ENCODE results near the gene RNF141. TPM values are rescaled to one million over a fixed set of nuclear protein-coding genes. Genes with fewer than 3 reads are reported as not detected.

Gene RNF141
- total RNA-seq, 1 experiment from 2014 or later = 31.7 TPM

GRCh38 chr11:10534316-10534715 lies 6.7 kb downstream of the RNF141 start:
- DNase-seq (ENCODE audit: low read depth, low spot score) = no peak
- in situ Hi-C loops (cut with HindIII; ENCODE audit: low pct_unique_long_range_greater_than_20kb, low sequenced_read_pairs) = no loop called here

DNA sequence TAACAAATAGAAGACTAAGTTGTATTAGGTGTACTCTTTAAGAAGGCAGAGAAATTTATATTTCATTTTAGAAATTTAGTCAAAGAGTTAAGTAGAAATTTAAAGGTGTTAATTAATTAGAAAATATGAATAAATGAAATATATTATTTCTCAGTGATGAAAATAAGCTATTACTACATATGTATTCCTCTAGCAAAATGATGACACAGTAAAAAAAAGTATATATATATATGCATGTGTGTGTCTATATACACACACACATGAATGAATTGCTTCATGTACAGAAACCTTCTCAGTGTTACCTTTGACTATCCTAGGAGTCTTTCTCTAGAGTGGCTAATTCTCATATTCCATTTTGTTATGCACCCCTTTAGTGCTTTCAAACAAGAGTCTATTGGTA lies 7.7 kb downstream of the RNF141 start:
- in situ Hi-C loops (cut with HindIII; ENCODE audit: low pct_unique_long_range_greater_than_20kb, low sequenced_read_pairs) = no loop called here
- no peak for DNase-seq (ENCODE audit: low read depth, low spot score)

GRCh38 chr11:10532526-10532925 lies 8.5 kb downstream of the RNF141 start:
- in situ Hi-C loops (cut with HindIII; ENCODE audit: low pct_unique_long_range_greater_than_20kb, low sequenced_read_pairs) = no loop called here
- DNase-seq (ENCODE audit: low read depth, low spot score) = no peak

DNA sequence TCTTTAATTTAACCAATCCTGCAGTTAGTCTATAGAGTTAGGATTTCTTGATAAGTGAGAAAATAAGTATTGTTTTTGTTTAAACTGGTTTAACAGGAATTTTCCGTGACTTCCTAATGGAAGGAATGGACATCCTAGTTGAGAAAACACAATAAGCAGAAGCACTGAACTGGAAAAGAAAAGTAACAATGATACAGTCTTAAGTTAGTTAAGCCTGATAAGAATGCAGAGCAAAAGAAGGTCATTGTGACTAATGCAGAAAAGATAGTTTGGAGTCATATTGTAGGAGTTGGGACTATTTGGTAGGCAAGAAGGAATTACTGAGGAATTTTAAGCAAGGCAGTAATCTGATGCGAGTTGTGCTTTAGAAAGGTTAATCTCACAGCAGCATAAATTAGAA lies 11.7 kb downstream of the RNF141 start:
- in situ Hi-C loops (cut with HindIII; ENCODE audit: low pct_unique_long_range_greater_than_20kb, low sequenced_read_pairs) = no loop called here
- DNase-seq (ENCODE audit: low read depth, low spot score) = no peak

GRCh38 chr11:10528121-10528520 lies 12.9 kb downstream of the RNF141 start:
- in situ Hi-C loops (cut with HindIII; ENCODE audit: low pct_unique_long_range_greater_than_20kb, low sequenced_read_pairs) = no loop called here
- no peak for DNase-seq (ENCODE audit: low read depth, low spot score)

DNA sequence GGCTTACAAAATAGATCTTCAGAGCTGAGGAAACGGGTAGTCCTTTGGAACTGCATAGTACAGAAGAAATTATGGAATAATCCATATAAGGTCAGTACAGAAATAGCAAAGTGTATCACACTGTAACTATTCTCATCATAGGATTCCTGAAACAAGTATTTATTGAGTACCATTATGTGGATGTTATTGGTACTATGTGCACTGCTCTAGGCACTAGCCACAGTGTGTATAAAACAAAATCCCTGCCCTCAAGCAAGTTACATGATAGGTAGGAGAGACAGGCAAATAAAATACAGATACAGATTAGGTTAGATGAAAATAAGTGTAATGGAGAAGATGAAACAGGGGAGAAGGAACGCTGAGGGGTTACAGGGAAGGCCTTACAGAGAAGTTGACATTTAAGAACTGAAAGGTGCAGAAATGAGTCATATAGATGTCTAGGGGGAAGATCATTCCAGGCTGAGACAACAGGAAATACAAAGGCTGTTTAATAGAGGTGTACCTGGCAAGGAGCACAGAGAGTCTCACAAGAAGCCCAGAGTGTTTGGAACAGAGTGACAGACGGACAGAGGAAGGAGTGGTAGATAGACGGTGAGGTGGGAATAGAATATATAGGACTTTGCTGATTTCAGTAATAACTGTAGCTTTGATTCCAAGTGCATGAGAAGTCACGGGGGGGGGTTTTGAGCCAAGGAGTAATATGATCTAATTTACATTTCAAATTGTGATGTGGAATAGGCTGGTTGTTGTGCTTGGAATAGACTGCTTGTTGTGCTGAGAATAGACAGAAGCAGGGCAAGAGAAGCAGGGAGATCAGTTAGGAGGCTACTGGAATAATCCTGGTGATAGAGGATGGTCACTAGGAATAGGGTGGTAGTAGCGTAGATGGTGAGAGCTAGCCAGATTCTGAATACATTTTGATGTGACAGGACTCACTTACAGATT lies 13.7 kb downstream of the RNF141 start:
- DNase-seq (ENCODE audit: low read depth, low spot score) = no peak
- in situ Hi-C loops (cut with HindIII; ENCODE audit: low pct_unique_long_range_greater_than_20kb, low sequenced_read_pairs) = no loop called here

GRCh38 chr11:10524471-10524870 lies 16.5 kb downstream of the RNF141 start:
- no peak for DNase-seq (ENCODE audit: low read depth, low spot score)

DNA sequence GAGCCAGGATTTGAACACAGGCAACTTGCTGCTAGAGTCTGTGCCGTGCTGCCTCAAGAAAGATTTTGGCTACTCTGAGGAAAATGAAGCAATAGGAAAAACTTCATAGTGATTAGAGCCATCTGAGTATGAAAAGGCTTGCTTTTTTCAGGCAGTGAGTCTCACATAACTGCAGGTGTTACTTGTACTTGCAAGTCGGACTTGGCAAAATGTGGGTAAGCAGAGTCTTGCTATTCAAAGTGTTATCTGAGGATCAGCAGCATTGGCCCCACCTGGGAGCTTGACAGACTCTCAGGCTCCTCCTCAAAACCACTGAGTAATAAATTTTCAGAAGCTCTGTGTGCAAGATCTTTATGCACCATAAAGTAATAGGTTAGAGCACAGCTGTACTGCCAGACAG lies 18.1 kb downstream of the RNF141 start:
- no peak for DNase-seq (ENCODE audit: low read depth, low spot score)
- in situ Hi-C loops (cut with HindIII; ENCODE audit: low pct_unique_long_range_greater_than_20kb, low sequenced_read_pairs) = no loop called here

More at GRCh38 chr11:10524471-10524870, 16.5 kb downstream of the RNF141 start:
- in situ Hi-C loops (cut with HindIII; ENCODE audit: low pct_unique_long_range_greater_than_20kb, low sequenced_read_pairs) = no loop called here

DNA sequence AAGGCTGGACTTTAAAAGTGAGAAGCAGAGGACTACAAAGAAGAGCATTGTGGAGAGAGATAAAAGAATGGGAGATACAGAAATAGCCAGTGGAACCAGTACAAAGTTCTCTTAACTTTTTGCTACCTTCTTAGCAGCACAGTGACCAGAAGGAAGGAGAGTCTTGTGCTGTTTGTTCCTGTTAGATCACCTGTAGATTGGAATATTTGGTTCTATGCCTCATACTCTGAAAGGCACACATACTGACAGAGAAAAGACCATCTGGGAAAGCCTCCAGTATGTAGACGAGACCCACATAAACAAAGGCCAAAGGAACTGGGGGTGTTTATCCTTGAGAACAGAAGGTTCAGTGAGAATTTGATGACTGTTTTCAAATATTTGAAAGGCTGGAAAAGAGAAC lies 18.7 kb downstream of the RNF141 start:
- in situ Hi-C loops (cut with HindIII; ENCODE audit: low pct_unique_long_range_greater_than_20kb, low sequenced_read_pairs) = no loop called here
- no peak for DNase-seq (ENCODE audit: low read depth, low spot score)

- no peak for DNase-seq (ENCODE audit: low read depth, low spot score)
- in situ Hi-C loops (cut with HindIII; ENCODE audit: low pct_unique_long_range_greater_than_20kb, low sequenced_read_pairs) = no loop called here
Measured at GRCh38 chr11:10520562-10520961, 20.4 kb downstream of the RNF141 start.

DNA sequence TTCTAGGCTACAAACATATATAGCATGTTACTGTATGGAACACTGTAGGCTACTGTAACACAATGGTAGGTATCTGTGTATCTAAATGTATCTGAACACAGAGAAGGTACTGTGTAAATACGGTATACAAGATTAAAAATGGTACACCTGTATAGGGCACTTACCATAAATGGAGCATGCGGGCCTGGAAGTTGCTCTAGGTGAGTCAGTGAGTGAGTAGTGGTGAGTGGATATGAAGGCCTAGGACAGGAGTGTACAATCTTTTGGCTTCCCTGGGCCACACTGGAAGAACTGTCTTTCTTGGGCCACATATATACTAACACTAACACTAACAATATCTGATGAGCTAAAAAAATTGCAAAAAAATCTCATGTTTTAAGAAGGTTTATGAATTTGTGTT lies 21.4 kb downstream of the RNF141 start:
- DNase-seq (ENCODE audit: low read depth, low spot score) = no peak
- in situ Hi-C loops (cut with HindIII; ENCODE audit: low pct_unique_long_range_greater_than_20kb, low sequenced_read_pairs) = no loop called here

DNA sequence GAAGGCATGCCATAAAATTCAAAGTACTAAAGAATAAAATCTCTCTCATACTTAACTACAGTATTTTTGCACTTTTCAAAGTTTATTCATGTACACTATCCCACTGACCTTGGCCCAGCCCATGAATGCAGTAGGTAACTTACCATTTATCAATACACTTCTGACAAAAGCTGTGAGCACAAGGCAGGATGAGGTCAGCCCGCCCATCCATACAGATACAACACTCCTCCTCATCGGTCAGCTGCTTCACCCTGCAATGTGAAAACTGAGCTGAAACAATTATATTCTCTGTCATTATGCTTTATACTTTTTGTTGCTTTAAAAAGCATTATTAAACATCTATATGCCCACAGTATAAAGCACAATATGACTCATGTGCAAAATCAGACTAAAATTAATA lies 22.1 kb downstream of the RNF141 start:
- DNase-seq (ENCODE audit: low read depth, low spot score) = no peak
- in situ Hi-C loops (cut with HindIII; ENCODE audit: low pct_unique_long_range_greater_than_20kb, low sequenced_read_pairs) = no loop called here

DNA sequence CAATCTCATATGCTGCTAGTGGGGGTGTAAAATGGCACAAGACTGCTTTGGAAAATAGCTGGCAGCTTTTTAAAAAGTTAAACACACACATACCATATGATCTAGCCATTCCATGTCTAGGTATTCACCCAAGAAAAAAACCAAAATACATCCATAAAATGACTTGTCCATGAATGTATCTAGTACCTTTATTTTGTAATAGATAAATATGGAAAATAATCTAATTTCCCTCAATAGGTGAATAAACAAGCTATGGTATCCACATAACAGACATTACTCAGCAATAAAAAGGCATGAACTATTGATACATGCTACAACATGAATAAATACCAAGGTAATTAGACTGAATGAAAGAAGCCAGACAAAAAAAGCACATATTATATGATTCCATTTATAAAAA lies 22.9 kb downstream of the RNF141 start:
- DNase-seq (ENCODE audit: low read depth, low spot score) = no peak
- in situ Hi-C loops (cut with HindIII; ENCODE audit: low pct_unique_long_range_greater_than_20kb, low sequenced_read_pairs) = no loop called here

DNA sequence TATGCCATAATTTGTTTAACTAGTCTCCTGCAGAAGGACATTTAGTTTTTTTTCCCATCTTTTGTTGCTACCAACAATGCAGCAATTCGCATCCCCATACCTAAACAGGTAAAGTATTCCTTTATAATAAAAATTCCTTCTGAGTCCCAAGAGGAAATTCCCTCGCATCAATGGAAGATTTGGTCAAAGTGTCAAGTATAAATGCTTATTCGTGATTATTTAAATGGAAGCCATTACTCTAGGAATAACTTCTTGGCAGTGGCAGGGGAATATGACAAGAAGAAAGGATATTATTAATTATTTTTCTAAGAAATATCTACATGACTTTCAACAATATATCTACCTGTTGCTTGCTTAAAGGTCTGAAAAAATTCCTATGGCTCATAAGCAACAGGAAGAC lies 25.6 kb downstream of the RNF141 start:
- no peak for DNase-seq (ENCODE audit: low read depth, low spot score)
- in situ Hi-C loops (cut with HindIII; ENCODE audit: low pct_unique_long_range_greater_than_20kb, low sequenced_read_pairs) = no loop called here

- in situ Hi-C loops (cut with HindIII; ENCODE audit: low pct_unique_long_range_greater_than_20kb, low sequenced_read_pairs) = no loop called here
Measured at GRCh38 chr11:10514709-10515108, 26.3 kb downstream of the RNF141 start.

DNA sequence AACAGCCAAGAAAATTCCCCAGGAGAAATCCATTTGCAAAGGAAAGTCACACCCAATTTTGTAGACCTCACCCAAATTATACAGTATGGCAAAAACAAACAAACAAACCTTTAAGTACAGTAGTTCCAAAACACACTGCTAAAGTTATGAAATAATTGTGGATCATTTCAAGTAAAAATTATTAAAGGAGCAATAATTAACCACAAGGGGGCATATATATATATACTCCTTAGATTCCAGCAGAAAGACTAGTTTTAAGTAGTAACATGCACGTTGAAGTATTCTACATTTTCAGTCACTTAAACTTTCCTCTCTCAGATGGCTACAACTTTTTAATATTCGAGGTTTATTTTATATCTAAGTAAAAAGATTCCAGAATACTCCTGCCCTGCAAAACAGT lies 26.8 kb downstream of the RNF141 start:
- in situ Hi-C loops (cut with HindIII; ENCODE audit: low pct_unique_long_range_greater_than_20kb, low sequenced_read_pairs) = no loop called here
- DNase-seq (ENCODE audit: low read depth, low spot score) = peak; percentile 18

More at GRCh38 chr11:10514709-10515108, 26.3 kb downstream of the RNF141 start:
- DNase-seq (ENCODE audit: low read depth, low spot score) = no peak

DNA sequence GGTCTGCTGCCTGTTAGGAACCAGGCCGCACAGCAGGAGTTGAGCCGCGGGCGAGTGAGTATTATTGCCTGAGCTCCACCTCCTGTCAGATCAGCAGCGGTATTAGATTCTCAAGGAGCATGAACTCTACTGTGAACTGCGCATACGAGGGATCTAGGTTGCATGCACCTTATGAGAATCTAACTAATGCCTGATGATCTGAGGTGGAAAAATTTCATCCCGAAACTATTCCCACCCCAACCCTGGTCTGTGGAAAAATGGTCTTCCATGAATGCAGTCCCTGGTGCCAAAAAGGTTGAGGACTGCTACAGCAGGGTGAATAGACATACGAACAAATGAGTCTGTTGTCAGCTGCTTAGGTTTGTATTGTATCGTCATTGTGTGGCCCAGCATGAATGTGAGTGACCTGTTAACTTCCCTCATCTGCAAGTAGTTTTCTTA lies 29.8 kb downstream of the RNF141 start:
- DNase-seq (ENCODE audit: low read depth, low spot score) = no peak
- in situ Hi-C loops (cut with HindIII; ENCODE audit: low pct_unique_long_range_greater_than_20kb, low sequenced_read_pairs) = no loop called here

GRCh38 chr11:10506008-10506370 lies 35.0 kb downstream of the RNF141 start:
- no peak for DNase-seq (ENCODE audit: low read depth, low spot score)
- in situ Hi-C loops (cut with HindIII; ENCODE audit: low pct_unique_long_range_greater_than_20kb, low sequenced_read_pairs) = no loop called here

DNA sequence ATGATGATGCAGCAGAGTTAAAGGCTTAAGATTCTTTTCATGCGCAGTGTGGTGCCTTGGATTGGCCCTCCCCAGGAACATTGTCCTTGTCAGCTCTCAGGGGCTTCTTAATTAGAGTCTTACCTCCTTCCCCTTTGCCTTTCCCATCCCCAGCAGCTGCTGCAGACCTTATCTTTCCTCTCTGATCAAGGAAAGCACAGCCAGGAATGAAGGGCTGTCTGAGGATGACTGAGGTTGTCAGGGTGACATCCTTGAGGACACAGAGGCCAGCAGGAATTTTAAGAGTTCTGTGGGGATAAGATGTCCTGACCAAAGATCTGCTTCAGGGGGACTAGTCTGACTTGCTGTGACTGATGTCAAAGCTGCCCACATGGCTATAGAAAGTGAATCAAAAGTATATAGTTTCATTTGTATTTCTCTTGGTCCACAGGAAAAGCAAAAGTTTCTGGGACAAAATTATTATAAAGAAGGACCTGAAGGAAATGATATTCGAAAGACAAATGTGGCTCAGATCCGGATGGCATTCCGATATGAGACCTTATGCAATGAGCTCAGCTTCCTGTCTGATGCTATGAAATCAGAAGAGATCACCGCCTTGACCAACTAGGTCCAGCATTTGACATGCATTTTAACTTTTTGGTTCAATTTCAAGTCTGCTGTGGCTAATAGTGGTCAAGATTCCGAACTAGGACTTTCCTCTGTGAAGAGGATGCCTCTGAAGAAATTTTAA lies 35.5 kb downstream of the RNF141 start:
- no peak for DNase-seq (ENCODE audit: low read depth, low spot score)
- in situ Hi-C loops (cut with HindIII; ENCODE audit: low pct_unique_long_range_greater_than_20kb, low sequenced_read_pairs) = no loop called here
